ENCODE measurements around the gene MAD1L1.

The MAD1L1 gene

GRCh38 chr7:2141651-2142050 is 91.1 kb downstream of the MAD1L1 start:
- DNase-seq: peak in 41 of 58 donors; percentile 4 to 65 (median 37)

DNA sequence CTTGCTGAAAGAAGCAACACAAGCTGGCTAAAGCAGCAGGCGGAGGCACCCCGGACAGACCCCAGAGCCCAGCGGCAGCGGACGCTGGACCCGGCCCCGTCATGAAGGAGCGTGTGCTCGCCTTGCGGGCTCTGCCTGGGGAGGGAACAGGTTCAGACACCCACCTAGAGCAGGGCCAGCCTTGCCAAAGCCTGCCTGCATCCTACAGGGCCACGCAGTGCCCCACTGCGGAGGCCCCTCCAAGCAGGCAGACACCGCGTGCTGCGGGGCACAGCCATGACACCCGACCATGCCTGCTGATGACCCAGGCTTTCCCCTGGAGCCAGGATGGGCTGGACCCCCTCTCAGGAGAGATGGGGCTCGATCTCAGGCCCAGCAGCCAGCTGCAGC is 91.7 kb downstream of the MAD1L1 start:
- DNase-seq: no peak

DNA sequence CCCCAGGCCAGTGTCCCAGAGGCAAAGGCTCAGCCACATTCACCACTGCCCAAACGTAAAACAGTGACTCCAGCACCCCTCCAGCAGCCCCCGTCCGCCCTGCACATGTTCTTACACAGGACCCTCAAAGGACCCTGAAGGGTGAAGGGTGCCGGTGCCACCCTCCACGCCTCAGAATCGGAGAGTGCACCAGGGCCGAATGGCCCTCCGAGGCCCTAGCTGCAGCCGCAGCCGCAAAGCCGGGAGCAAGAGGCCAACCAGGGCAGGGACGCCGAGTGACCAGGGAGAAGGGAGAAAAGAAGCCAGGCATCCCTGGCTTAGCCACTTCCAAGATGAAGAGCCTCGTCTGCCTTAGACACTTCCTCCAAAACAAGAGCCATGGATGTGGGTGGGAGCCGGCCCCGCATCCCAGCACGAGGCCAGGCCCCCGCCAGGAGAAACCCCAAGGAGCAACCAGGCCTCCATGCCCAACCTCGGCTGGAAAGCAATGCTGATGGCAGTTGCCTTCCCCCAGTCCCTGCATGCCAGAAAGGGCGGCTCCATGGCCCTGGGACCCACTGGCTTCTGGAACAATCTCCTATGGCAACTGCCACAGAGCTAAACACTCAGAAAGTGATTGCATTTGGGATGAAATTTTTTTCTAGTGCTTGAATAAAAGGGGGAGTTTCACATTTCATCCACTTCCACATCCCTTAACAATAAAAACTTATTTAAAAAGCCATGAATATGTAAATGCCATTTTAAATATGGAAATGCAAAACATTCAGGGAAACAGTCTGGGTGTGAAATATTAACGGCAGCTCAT is 92.3 kb downstream of the MAD1L1 start:
- peak in 9 of 58 donors; percentile 8 to 45 (median 14) for DNase-seq

- no peak for DNase-seq
Measured at GRCh38 chr7:2139004-2139699, 93.6 kb downstream of the MAD1L1 start.

GRCh38 chr7:2138146-2138765 is 94.5 kb downstream of the MAD1L1 start:
- no peak for DNase-seq

- no peak for DNase-seq
Measured at GRCh38 chr7:2134740-2135139, 98.0 kb downstream of the MAD1L1 start.

DNA sequence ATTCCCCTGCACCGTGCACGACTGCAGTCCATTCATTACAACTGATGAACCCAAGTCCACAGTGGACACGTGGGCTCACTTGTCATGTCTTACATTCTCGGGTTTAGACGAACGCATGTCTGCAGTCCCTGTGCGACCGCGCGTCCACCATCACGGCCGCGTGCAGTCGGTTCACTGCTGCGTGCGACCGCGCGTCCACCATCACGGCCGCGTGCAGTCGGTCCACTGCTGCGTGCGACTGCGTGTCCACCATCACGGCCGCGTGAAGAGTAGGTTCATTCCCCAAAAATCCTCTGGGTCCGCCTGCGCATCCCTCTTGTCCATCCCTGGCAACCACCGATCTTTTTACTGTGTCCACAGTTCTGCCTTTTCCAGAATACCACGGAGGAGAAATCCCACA is 100.5 kb downstream of the MAD1L1 start:
- DNase-seq: no peak

DNA sequence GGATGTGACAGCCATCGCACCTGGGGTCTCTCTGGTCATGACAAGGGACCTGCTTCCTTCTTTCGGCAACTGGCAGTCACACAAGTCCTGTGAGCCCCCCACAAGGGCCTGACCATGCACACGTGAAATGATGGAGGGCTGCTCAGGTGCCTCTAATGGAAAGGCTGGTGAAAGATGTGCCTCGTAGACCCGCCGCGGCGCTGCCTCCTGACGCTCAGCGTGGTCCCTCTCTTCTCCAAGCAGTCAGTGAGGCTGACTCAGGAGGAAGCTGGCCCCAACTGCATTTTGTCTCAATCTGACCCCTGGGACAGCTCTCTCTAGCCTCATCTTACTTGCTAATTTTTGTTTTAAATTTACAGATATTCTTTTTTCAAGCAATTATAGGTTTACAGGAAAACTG is 100.9 kb downstream of the MAD1L1 start:
- DNase-seq: no peak

DNA sequence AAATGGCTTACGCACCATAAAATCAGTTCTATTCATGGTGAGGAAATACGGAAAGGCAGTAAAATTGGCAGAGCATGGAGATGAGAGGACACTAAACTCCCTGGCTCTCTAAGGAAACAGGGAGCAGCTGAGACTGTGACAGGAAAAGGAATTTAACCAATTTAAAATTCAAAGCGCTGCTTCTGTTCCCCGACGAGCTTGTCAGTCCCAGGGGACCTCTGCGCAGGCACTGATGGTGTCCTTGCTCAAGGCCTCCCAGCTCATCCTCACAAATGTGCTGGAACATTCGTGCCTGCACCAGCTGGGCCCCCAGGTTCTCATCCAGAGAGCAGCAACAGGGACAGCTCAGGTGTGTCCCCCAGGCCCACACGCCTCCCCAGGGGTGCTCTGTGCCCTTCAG is 101.4 kb downstream of the MAD1L1 start:
- no peak for DNase-seq

DNA sequence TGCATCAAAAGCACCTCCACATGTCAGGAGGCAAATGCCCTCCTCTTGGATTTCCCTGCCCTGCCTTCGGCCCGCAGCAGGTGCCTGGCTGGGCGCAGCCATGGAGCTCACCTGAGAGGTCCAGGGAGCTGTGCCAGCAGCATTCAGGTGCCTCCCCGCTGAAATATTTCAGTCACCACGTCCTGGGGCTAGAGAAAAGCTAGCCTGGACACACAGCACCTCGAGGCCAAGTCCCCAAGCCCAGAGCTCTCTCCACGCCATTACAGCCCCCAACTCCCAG is 102.7 kb downstream of the MAD1L1 start:
- DNase-seq: no peak

DNA sequence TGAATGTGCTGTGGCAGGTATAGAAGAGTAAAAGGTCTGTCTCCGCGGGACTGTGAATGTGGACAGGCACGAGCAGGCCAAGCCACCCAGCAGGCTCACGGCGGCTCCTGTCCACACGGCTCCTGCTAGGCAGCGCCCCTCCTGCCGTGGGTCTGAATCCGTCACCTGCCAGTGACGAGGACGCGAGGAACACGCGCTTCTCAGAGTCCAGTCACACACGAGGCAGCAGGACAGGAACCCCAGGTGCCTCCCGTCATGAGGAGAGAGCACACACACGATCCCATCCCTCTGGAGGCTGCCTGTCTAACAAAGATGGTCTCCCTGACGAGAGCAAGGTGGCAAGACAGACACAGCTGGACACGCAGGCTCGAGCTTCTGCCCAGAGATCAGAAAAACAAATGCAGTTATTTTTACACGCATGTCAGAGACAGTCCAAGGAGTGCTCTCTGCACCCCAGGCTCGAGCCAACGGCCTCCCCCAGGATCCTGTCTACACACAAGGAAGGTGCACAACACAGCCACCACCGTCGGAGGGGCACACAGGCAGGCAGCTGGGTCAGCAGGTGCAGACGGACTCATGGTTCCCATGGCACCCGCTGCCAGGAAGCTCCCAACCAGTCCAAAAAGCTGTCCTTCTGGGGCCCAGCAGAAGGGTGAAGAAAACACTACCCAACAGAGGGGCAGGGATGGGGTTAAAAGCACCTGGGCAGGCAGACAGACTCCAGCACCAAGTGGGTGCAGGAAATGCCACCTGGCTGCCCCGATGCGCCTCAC is 103.2 kb downstream of the MAD1L1 start:
- DNase-seq: no peak

DNA sequence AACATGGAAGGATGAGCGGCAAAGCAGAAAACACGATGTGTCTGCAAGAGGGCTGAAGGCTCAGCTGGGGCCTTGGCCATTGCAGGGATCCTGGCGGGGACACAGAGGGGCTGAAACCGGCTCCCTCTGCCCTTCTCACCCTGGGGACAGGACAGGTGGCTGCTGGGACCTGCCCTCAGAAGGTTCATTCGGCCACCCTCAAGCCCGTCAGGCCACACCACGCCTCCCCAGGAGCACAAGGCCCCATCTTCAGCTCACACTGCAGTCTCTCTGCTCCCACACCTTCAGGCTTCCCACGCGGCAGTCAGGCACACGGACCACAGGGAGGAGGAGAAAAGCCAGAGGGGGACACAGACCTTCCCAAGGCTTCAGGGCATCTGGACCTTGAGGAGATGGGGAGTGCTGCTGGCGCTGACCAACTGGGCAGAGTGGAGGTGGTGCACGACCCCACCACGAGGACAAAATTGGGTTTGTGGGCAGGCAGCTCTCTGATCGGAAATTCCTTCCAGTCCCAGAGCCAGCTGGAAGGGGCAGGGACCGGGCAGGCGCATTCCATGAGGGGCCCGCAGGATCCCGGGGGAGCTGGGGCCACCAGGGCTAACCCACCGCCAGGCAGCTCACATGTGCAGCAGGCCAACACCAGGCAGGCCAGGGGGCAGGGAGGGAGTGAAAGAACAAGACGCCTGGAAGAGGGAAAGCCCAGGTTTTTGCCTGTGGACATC is 104.0 kb downstream of the MAD1L1 start:
- DNase-seq: no peak

- no peak for DNase-seq
Measured at GRCh38 chr7:2126621-2127020, 106.1 kb downstream of the MAD1L1 start.

DNA sequence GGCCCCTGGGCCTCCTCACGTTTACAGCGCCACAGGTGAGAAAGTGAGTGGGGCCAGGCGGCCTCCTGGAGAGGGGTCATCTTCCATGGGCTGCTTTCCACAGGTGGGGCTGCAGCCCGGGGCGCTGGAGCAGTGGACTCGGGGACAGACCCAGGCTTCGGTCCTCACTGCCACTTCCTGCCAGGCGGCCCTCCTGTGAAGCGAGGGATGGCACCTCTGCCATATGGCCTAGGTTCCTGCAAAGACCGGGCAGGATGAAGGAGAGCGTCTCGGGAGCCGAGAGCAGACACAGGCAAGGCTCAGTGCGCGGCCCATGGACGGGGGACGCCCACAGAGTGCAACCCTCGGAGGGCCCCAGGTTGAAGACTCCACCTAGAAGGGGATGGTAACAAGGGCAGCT is 106.8 kb downstream of the MAD1L1 start:
- no peak for DNase-seq

DNA sequence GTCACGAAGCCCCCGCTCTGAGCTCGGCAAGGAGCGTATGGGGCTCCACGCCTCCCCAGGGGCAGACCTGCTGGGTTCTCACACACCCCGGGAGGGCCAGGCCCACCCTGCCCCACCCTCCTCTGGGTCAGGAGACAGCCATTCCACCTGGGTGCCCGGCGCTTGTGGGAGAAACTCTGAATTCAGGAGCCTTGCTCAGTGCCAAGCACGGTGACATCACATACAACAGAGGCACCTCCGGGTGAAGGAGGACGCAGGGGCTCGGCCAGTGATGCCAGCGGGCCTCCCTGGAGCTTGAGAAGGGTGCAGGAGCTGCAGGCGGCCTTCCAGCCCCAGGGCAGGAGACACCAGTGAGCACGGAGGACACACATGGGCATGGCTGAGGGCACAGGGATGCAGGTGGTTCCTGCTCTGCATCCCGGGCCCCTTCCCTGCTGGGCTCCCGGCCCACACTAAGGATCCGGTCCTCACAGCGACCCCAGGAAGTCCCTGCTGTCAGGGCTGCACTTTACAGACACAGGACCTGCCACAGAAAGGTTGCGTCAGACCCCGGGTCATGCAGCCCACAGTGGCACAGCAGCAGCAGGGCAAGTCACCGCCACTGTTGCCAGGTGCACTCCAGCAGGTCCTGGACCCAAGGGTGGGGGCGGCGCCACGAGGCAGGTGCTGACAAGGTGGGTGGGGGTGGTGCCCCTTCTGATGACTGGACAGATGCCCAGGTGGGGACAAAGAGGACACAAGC is 108.0 kb downstream of the MAD1L1 start:
- DNase-seq: no peak

DNA sequence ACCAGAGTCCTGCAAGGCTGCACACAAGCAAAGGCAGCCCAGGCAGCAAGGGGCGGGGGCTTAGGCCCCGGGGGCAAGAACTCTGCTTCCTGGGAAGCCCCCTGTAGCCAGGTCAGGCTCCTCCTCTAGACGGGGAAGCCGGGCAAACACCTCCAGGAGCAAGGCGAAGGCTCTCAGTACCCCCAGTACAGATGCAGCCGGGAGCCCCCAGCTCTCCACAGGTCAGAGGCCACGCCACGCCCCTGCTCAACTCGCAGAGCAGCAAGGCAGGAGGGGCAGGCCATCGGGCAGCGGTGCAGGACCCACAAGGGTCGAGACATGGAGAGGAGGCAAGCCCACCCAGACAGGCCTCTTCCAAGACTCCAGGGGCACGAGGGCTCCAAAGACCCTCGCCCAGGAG is 108.8 kb downstream of the MAD1L1 start:
- no peak for DNase-seq

DNA sequence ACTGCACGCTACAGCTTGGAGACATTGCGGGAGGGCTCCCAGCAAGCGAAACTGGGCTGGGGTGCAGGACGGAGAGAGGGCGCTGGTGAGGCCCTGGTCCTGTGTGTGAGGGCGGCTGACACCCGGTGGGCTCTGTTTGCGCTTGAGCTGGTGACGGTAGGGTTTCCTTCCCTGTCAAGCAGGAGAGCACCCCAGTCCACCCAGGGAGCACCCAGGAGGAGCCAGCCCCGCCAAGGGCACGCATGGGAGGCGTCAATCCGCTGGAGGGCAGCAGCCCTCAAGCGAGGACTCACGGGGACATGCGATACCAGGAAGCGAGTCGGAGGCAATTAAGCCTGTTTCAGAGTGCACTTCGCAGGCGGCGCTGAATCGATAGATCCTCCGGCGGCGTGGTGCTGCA is 109.4 kb downstream of the MAD1L1 start:
- DNase-seq: no peak

DNA sequence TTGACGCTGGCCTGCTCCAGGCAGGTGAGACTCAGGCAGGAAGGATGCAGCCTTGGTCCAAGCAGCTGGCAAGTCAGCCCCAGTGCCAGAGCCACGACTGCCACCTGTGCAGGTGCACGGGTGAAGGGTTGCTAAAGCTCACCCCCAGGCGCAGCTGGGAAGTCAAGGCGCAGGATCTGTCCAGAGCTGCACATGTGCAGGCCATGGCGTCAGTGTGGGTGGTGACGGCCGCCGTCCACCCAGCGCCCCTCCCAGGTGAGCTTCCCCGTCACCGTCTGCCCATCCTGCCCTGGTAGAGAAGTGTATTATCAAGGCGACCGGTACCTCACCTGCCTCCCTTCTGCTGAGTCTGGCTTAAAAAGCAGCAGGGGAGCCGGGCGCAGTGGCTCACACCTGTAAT is 110.1 kb downstream of the MAD1L1 start:
- DNase-seq: no peak

- DNase-seq: no peak
Measured at GRCh38 chr7:2120841-2121830, 111.6 kb downstream of the MAD1L1 start.

Measured in anterior cingulate cortex (tissue), 58 donors.